Left renal cortex interstitium (tissue), 4 donors: Measurements from ENCODE around the gene SNAP29. TPM values are rescaled to one million over a fixed set of nuclear protein-coding genes. Genes with fewer than 3 reads are reported as not detected.
"Not testable (repeated sequence)": the region's sequence is repeated elsewhere in the genome, so short reads cannot be mapped to it uniquely, and the experiment has no call there.

Experiments
- DNase-seq, 4 donors: peaks; one replicate each; pipeline ENCODE4 v3.0.0-alpha.2; 2013; ENCODE audit warnings: low read depth in 4 of 4, low spot score in 2 of 4, missing footprints in 1 of 4
- polyA plus RNA-seq, 4 donors: library from polyadenylated mRNA; unstranded; fragments of 120-200 nt; gene quantifications; one replicate each; pipeline ENCODE4 v1.2.1, GENCODE V29; 2013; ENCODE audit not compliant: insufficient read length in 4 of 4

The SNAP29 gene
- 10 to 100 TPM; 30.1 to 33.8 (median 30.4) TPM for polyA plus RNA-seq

DNA sequence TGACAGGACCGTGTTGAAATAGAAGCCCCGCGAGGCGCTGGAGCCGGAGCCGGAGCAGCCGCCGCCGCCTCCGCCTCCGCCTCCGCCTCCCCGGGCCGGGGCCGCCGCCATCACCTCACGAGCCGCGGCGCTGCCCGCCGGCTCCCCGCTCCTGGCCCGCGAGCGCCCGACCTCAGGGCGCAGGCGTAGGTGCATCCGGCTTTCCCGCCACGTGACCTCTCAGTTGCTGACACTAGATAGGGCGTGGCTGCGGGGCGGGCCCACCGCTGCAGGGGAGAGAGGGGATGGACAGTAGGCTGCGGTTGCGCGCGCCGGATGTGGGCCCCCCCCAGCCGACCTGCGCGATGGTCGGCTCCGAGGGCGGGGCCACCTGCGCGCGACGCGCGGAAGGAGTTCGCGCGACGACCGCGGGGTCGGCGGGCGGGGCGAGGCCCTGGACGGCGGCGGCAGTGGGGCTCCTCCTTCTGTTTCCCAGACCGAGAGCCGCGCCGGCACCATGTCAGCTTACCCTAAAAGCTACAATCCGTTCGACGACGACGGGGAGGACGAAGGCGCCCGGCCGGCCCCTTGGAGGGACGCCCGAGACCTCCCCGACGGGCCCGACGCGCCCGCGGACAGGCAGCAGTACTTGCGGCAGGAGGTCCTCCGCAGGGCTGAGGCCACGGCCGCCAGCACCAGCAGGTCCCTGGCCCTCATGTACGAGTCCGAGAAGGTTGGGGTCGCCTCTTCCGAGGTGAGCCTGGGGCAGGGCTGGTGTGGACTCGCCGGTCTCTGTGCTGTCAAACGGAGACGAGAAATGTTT is at the start of gene SNAP29, which contains the start of gene PI4KA:
TSS of gene SNAP29 (plus strand) at position 393 of the 802 bp plus-strand sequence. CDS start at position 497, 104 bp downstream.
TSS of gene PI4KA (minus strand) at position 197 of the 802 bp plus-strand sequence. CDS start at position 111, 86 bp downstream.
- DNase-seq = peak; percentile 75 to 92 (median 88)

DNA sequence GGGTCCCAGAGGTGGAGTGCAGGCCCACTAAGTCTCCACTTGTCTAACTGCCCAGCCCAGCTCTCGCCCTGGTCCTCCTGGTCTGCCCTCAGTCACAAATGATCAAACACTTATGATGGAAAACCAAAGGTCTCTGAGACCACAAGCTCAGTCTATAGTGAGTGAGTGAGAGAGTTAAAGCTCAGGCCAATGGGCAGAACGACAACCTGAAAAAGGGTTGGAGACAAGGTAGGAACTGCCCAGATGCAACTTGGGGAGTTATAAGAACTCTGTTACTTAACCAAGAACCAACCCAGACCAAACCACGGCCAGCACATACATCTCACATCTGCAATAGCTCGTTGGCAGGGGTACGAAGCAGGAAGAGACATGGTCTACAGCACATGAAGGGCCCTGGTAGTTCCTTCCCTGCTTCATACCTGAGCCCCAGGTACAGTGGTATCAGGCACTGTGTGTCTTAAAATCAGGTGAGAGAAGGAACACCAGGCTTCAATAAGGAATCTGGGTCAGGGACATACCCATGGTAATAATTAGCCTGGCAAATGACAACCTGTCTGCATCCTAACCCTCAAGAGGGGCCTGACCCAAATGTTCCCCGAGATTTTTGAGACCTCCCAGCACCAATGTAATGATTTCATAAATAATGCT is 49.1 kb upstream of the SNAP29 start:
- no peak for DNase-seq

DNA sequence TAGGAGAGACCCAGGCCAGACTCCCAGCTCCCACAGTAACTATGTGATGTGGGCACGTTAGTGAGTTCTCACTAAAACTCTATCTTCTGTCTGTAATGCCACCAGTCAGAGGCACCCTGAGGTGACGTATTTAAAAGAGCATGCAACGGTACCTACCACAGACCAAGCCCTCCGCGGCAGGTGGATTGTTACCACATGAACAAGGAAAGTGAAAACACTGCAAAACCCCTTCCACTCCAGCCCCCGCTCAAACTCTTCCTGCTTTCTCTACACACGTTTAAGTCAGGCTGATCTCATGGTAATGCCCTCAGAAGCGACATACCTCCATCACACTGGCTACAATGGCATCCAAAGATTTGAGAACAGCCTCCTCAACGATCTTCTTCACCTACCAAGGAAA is 48.2 kb upstream of the SNAP29 start:
- DNase-seq = no peak

DNA sequence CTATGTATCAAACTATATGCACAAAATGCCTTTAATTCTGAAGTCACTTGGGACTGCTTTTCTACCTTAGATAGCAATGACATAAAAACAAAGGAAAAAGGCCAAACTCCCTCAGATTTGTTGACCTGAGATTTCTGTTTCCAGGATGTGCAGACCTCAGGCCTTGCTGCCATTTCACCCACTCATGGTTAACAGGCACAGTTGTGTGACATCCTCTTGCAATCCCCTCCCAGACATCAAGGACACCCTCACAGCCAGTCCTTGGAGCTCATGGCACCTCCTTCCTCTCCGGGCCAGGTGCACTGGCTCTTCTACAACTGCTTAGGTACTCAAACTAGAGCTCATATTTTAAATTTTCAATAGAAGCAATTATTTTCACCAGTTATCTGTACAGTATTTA is 47.6 kb upstream of the SNAP29 start:
- no peak for DNase-seq

DNA sequence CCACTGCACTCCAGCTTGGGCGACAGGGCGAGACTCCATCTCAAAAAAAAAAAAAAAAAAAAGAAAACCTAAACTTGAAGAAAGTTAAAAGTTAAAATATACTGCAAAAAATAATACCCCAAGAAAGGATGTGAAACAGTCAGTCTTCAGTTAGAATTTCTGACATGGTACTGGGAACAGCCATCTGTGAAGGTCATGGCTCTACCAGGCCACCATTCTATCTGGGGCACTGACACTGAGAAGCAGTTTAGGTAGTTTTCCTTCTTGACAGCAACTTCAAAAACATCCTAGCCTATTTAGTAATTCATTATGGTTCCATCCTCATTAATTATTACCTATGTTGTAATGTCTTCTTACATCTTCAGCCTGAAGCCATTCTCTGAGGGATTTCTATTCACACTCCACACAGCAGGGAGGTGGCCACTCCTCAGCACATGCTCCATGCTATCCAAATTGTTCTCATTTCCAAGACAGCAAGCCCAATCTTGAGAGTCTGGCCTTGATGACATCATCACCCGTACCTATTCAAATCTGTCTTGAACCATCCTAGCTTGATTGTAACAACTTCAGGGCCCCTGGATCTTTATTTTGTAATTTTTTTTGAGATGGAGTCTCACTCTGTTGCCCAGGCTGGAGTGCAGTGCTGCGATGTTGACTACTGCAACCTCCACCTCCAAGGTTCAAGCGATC is 46.7 kb upstream of the SNAP29 start:
- no peak for DNase-seq

DNA sequence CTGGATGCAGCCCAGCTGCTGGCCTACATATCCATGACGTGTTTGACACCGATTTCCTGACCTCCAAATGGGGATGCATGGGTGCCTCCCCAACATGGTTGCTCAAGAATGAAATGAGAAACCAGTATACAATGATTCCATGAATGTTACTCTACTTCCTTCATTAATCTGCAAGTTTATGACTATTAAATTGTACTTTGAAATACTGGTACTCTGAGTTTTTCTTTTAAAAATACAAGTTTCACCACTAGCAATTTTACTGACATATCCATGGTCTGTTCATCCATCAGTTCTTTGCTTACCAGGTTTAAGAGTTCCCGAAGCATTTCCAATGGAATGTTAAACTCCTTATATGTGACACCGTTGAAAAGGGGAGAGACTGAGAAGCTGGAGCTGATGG is 45.8 kb upstream of the SNAP29 start:
- DNase-seq = no peak

DNA sequence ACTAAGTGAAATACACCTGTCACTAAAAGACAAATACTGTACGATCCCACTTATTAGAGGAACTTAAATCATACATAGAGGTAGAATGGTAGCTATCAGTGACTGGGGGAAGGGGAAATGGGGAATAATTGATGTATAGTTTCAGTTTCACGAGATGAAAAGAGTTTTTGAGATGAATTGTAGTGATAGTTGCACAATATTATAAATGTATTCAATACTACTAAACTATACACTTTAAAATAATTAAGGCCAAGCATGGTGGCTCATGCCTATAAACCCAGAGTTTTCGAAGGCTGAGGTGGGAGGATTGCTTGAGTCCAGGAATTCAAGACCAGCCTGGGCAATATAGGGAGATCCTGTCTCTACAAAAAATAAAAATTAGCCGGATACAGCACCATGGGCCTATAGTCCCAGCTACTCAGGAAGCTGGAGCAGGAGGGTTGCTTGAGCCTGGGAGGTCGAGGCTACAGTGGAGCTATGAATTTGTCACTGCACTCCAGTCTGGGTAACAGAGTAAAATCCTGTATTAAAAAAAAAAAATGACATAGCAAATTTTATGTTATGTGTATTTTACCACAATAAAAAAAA is 44.5 kb upstream of the SNAP29 start:
- DNase-seq = no peak

DNA sequence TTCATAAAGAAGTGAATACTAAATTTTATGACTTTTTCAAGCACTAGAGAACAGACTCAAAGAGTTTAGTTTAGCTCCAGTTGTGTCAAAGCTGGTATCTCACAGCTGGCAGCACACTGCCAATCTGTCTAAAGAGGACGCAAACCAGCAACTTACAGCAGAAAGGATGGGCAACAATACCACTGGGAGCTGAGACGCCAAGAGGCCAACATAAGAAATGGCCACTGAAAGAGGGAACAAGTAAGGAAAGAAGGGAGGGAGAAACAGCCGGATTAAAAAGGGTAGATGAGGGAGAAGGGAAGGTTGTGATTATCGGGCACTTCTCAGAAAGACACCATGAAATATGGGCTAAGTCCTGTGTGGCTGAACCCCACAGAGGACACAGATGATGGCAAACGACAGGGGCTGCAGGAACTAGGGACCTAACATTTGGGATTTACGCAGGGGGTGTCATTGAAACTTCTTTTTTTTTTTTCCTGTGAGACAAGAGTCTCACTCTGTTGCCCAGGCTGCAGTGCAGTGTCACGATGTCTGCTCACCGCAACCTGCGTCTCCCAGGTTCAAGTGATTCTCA is 43.2 kb upstream of the SNAP29 start:
- DNase-seq = no peak

DNA sequence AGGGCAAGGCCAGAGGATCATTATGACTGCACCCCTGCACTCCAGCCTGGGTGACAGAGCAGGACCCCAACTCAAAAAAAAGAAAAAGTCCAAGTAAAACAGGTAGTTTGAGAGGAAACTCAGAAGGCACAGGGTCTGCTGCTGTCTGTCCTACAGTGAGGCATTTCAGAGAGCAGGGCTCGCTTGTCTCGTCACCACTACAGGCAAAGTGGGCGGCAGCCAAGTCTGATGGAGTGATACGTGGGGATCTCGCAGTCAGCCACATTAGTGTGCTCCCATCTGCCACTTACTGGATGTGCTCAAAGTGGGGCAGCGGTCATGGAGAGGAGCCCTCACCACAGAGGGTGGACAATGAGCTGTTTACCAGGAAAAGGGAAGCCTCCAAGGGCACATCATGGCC is 42.2 kb upstream of the SNAP29 start:
- no peak for DNase-seq

DNA sequence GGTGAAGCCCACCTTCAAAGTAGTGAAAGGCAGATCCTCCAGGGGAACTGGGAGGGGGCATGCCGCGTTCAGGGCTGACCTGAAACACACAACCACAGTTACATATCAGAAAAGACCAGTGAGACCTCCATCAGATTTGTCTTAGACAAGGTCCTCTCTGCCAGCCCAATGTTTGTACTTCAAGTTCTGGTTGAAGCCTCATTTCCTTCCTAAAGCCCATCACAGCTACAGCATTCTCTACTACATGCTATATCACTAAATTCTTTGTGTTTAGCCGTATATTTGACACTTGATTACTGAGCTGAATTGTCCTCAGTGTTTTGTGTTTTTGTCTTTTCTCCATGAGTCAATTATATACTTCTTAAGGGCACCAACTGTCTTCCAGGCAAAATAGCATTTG is 40.3 kb upstream of the SNAP29 start:
- no peak for DNase-seq

DNA sequence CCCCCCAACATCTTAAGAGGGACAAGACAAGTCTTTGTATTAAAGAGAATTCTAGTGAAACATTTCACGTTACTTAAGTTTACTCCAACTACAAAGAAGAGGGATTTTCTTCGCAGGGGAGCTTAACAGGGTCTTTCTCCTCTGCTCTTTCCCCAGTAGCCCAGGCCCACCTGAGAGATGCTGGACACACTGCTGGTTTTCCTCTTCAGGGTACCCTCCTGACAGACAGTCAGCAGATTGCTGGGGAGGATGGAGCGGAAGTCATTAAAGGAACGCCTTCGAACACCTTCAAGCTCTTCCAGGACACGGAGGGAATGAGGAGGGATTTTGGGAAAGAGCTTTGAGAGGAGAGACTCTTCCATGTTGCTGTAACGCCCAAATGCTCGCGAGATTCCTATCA is 39.3 kb upstream of the SNAP29 start:
- DNase-seq = no peak

DNA sequence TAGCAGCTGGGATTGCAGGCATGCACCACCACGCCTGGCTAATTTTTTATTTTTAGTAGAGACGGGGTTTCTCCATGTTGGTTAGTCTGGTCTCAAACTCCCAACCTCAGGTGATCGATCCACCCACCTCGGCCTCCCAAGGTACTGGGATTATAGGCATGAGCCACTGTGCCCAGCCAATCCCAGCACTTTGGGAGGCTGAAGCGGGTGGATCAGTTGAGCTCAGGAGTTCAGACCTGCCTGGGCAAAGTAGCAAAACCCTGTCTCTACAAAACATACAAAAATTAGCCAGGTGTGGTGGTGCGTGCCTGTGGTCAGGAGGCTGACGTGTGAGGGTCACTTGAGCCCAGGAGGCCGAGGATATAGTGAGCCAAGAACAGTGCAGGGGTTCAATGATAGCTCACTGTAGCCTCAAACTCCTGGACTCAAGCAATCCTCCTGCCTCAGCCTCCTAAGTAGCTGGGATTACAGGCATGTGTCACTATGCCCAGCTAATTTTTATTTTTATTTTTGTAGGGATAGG is 37.0 kb upstream of the SNAP29 start:
- DNase-seq = not testable (repeated sequence)

DNA sequence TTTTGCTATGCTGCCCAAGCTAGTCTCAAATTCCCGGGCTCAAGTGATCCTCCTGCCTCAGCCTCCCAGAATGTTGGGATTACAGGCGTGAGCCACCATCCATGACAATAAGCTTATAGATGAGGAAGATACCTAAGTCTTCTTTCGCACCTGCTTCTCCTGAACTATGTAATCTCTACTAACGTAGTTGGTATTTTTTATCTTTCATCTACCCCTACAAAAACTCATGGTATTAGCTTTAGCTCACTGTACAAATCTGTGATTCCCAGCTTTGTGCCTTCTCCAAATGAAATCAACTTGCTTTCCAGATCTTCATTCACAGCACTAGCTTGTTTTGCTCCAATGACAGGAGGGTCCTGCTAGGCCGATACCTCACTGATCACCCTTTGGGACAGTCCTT is 36.6 kb upstream of the SNAP29 start:
- no peak for DNase-seq

DNA sequence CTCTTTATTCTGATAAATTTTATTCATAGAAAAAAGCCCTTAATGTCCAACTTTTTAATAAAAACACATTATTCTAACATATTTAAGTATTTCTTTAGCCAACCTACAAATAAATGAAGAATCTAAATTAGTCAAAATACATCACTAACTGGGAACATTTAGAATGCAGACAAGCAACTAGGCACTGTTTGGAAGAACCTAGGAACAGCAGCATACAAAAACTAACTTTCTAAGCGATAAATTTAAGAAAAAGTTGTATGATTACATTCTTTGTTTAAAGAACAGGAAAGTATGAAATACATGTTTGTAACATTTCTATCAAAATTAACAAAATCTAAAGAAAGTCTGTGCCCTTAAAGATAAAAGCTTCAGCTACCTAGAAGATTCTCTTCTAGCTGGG is 35.5 kb upstream of the SNAP29 start:
- no peak for DNase-seq

DNA sequence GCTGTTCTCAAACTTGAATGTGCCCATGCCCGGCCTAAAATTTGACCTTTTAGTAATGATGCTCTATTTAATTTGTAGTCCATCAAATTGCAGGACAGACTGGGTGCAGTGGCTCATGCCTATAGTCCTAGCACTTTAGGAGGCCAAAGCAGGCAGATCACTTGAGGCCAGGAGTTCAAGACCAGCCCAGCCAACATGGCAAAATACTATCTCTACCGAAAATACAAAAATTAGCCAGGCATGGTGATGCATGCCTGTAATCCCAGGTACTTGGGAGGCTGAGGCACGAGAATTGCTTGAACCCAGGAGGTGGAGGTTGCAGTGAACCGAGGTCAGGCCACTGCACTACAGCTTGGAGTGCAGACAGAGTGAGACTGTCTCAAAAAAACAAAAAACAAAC is 33.6 kb upstream of the SNAP29 start:
- DNase-seq = not testable (repeated sequence)

DNA sequence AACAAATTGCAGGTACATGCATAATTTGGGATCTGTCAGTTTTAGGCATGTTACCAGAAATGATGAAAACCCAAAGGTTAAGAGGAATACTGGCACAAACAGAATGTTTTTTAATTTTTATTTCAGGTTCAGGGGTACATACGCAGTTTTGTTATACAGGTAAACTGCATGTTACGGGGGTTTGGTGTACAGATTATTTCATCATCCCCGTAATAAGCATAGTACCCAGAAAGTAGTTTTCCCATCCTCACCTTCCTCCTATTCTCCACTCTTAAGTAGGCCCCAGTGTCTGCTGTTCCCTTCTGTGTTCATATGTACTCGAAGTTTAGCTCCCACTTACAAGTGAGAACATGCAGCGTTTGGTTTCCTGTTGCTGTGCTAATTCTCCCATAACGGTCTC is 33.2 kb upstream of the SNAP29 start:
- no peak for DNase-seq

DNA sequence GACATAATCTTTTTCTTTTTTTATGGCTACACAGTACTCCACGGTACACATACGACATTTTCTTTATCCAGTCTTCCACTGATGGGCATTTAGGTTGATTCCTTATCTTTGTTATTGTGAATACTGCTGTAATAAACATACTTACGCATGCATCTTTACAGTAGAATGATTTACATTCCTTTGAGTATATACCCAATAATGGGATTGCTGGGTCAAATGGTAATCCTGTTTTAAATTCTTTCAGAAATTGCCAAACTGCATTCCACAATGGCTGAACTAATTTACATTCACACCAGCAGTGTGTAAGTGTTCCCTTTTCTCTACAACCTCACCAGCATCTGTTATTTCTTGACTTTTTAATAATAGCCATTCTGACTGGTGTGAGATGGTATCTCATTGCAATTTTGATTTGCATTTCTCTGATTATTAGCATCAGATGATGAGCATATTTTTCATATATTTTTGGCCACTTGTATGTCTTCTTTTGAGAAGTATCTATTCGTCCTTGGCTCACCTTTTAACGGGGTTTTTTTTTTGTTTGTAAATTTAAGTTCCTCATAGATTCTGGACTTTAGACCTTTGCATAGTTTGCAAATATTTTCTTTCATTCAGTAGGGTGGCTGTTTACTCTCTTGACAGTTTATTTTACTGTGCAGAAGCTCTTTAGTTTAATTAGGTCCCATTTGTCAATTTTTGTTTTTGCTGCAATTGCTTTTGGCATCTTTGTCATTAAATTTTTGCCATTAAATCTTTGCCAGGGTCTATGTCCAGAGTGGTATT is 32.2 kb upstream of the SNAP29 start:
- not testable (repeated sequence) for DNase-seq

DNA sequence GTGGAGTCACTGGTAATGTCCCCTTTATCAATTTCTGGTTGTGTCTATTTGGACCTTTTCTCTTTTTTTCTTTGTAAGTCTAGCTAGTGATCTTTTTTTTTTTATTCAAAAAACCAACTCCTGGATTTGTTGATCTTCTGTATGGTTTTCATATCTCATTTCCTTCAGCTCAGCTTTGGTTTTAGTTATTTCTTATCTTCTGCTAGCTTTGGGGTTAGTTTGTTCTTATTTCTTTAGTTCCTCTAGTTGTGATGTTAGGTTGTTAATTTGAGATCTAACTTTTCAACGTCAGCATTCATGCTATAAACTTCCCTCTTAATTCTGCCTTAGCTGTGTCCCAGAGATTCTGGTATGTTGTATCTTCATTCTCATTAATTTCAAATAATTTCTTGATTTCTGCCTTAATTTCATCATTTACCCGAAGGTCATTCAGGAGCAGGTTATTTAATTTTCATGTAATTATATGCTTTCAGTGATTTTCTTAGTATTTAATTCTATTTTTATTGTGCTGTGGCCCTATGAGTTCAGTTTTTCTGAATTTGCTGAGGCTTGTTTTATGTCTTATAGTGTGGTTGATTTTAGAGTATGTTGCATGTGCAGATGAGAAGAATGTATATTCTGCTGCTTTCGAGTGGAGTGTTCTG is 29.2 kb upstream of the SNAP29 start:
- DNase-seq = no peak

DNA sequence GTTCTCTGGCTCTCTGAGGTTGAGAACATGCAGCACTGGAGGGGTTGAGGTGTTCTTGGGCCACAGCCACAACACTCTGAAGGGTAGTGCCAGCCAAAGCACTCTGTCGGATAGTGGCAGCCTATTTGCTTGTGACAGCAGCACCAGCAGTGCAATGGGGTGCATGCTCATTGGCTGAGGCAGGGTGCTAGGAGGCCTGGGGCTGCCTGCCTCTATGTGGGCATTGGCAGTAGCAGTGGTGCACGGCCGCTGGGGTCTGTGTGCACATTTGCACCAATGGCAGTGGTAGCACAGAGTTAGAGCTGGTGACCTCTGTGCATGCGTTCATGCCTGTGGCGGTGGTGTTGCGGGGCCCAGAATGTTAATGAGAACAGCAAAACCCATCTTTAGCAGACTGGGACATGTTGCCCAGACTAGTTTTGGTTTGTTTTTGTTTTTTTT is 25.6 kb upstream of the SNAP29 start:
- no peak for DNase-seq
